H1 (cell line): ENCODE results near the gene GALNT4. TPM values are rescaled to one million over a fixed set of nuclear protein-coding genes. Genes with fewer than 3 reads are reported as not detected.
A peak's percentile ranks its signal among the peaks of the same experiment; 100 is the strongest.

Source experiments
- CTCF ChIA-PET: fragments of 300-600 bp; sonication (Branson Sonifier 250); formaldehyde crosslinking; loops from one replicate; lab custom pipeline; 2021; ENCODE audit not compliant: partially characterized antibody; lab: Charles Lee
- POLR2A ChIA-PET: fragments of 300-600 bp; sonication (Branson Sonifier 250); formaldehyde crosslinking; loops from one replicate; lab custom pipeline; 2021; ENCODE audit warnings: inconsistent platforms; ENCODE audit not compliant: partially characterized antibody; lab: Charles Lee
- DNase-seq, 2 experiments: peaks; one replicate each; pipeline versions ENCODE4 v3.0.0 to v3.0.0-alpha.2; 2010 to 2022; ENCODE audit warnings: low spot score in 2 of 2, low read depth in 1 of 2, mixed read lengths in 1 of 2
- FAIRE-seq: peaks from 2 replicates; lab custom pipeline; 2011; peaks lifted over from hg19 to GRCh38; lab: Jason Lieb, UNC
- H2AFZ ChIP-seq: 2 replicates; pipeline ENCODE4 v1.8.1; 2012; ENCODE audit warnings: low read length, inconsistent platforms
- H2AK5ac ChIP-seq: 2 replicates; pipeline ENCODE4 v1.6.1; 2013; ENCODE audit warnings: low read depth, low read length
- H2BK120ac ChIP-seq: replicated peaks from 2 replicates; pipeline ENCODE3; 2013; ENCODE audit warnings: low read depth, low read length, inconsistent platforms
- H2BK12ac ChIP-seq: 2 replicates; pipeline ENCODE4 v1.6.1; 2013; ENCODE audit warnings: low read depth, low read length
- H2BK15ac ChIP-seq: 2 replicates; pipeline ENCODE4 v1.6.1; 2013; ENCODE audit warnings: low read length
- H2BK20ac ChIP-seq: 2 replicates; pipeline ENCODE4 v1.6.1; 2013; ENCODE audit warnings: low read length
- H2BK5ac ChIP-seq: 2 replicates; pipeline ENCODE4 v1.6.1; 2013; ENCODE audit warnings: low read depth, low read length
- H3K14ac ChIP-seq: 2 replicates; pipeline ENCODE4 v1.6.1; 2013; ENCODE audit warnings: inconsistent platforms; ENCODE audit not compliant: insufficient read length
- H3K18ac ChIP-seq: 2 replicates; pipeline ENCODE4 v1.6.1; 2013; ENCODE audit warnings: low read length; ENCODE audit errors: extremely low read depth
- H3K23ac ChIP-seq: 2 replicates; pipeline ENCODE4 v1.6.1; 2013; ENCODE audit warnings: inconsistent platforms; ENCODE audit not compliant: insufficient read length
- H3K23me2 ChIP-seq: 2 replicates; pipeline ENCODE4 v1.6.1; 2013; ENCODE audit warnings: low read depth, low read length
- H3K27ac ChIP-seq: 2 replicates; pipeline ENCODE4 v1.6.1; 2011; ENCODE audit warnings: low read depth, low read length, inconsistent platforms
- H3K27me3 ChIP-seq, 4 experiments: replicated peaks in 1 of 4; 1 replicate in 1 of 4; 2 replicates in 3 of 4; pipeline versions ENCODE4 v1.6.1 to v1.8.1; 2011 to 2013; ENCODE audit warnings: low read length in 3 of 4, mild to moderate bottlenecking in 3 of 4, inconsistent platforms in 2 of 4, mixed read lengths in 2 of 4, moderate library complexity in 1 of 4; ENCODE audit not compliant: control insufficient read depth in 3 of 4, insufficient read depth in 3 of 4; ENCODE audit errors: extremely low read depth in 1 of 4
- H3K36me3 ChIP-seq, 4 experiments: 2 replicates each; pipeline versions ENCODE4 v1.6.1 to v1.8.1; 2011 to 2013; ENCODE audit warnings: mild to moderate bottlenecking in 4 of 4, low read length in 3 of 4, moderate library complexity in 2 of 4, control low read depth in 1 of 4, inconsistent platforms in 1 of 4; ENCODE audit not compliant: insufficient read depth in 4 of 4, control insufficient read depth in 2 of 4
- H3K4ac ChIP-seq: replicated peaks from 2 replicates; pipeline ENCODE3; 2013; ENCODE audit warnings: low read length, low read depth, mixed read lengths, inconsistent platforms; ENCODE audit not compliant: insufficient read length
- H3K4me1 ChIP-seq, 4 experiments: replicated peaks in 1 of 4; 1 replicate in 1 of 4; 2 replicates in 3 of 4; pipeline versions ENCODE4 v1.6.1 to v1.8.1; 2011 to 2013; ENCODE audit warnings: low read length in 3 of 4, inconsistent platforms in 2 of 4, mixed read lengths in 1 of 4; ENCODE audit not compliant: insufficient read depth in 4 of 4, control insufficient read depth in 3 of 4
- H3K4me2 ChIP-seq, 2 experiments: 2 replicates each; pipeline versions ENCODE4 v1.6.1 to v1.8.1; 2011 to 2013; ENCODE audit warnings: low read depth in 2 of 2, low read length in 2 of 2, control low read depth in 1 of 2, inconsistent platforms in 1 of 2, mild to moderate bottlenecking in 1 of 2; ENCODE audit not compliant: insufficient read depth in 1 of 2
- H3K4me3 ChIP-seq, 4 experiments: fragments of 200-600, 300-600 bp in 1 of 4; sonication (generic), shearing (Covaris generic), sonication (Bioruptor Twin) in 1 of 4; 2 replicates each; pipeline versions ENCODE4 v1.5.1 to v1.8.1; 2011 to 2016; ENCODE audit warnings: low read length in 4 of 4, low read depth in 3 of 4, control low read depth in 2 of 4, inconsistent platforms in 2 of 4, mild to moderate bottlenecking in 2 of 4, mixed read lengths in 1 of 4, moderate library complexity in 1 of 4; ENCODE audit not compliant: insufficient read depth in 2 of 4; ENCODE audit errors: extremely low read depth in 1 of 4
- H3K56ac ChIP-seq: replicated peaks from 2 replicates; pipeline ENCODE3; 2013; ENCODE audit warnings: low read depth, mild to moderate bottlenecking, mixed read lengths, low read length, inconsistent platforms; ENCODE audit not compliant: insufficient read length
- H3K79me1 ChIP-seq: 2 replicates; pipeline ENCODE4 v1.6.1; 2013; ENCODE audit warnings: low read depth, low read length, control low read depth
- H3K79me2 ChIP-seq, 2 experiments: 2 replicates each; pipeline versions ENCODE4 v1.6.1 to v1.8.1; 2012 to 2013; ENCODE audit warnings: low read length in 2 of 2, mild to moderate bottlenecking in 2 of 2, inconsistent platforms in 1 of 2; ENCODE audit not compliant: insufficient read depth in 2 of 2, control insufficient read depth in 1 of 2
- H3K9ac ChIP-seq, 4 experiments: replicated peaks in 1 of 4; 1 replicate in 1 of 4; 2 replicates in 3 of 4; pipeline versions ENCODE4 v1.6.1 to v1.8.1; 2011 to 2013; ENCODE audit warnings: low read depth in 3 of 4, low read length in 3 of 4, control low read depth in 2 of 4, mild to moderate bottlenecking in 2 of 4, moderate library complexity in 2 of 4, inconsistent platforms in 1 of 4; ENCODE audit errors: extremely low read depth in 1 of 4
- H3K9me3 ChIP-seq, 2 experiments: 2 replicates each; pipeline versions ENCODE4 v1.6.1 to v1.8.1; 2012 to 2013; ENCODE audit warnings: mild to moderate bottlenecking in 2 of 2, moderate library complexity in 2 of 2, control low read depth in 1 of 2, inconsistent platforms in 1 of 2, low read depth in 1 of 2, low read length in 1 of 2, mixed read lengths in 1 of 2; ENCODE audit not compliant: insufficient read depth in 2 of 2
- H4K20me1 ChIP-seq, 2 experiments: replicated peaks in 1 of 2; 2 replicates each; pipeline versions ENCODE3 to v1.8.1; 2011 to 2013; ENCODE audit warnings: inconsistent platforms in 2 of 2, low read length in 2 of 2, mild to moderate bottlenecking in 1 of 2; ENCODE audit not compliant: insufficient read depth in 2 of 2, control insufficient read depth in 1 of 2
- H4K5ac ChIP-seq: 2 replicates; pipeline ENCODE4 v1.6.1; 2013; ENCODE audit warnings: low read length, low read depth, mixed read lengths, inconsistent platforms; ENCODE audit not compliant: insufficient read length
- H4K8ac ChIP-seq: 2 replicates; pipeline ENCODE4 v1.8.0; 2013; ENCODE audit warnings: mild to moderate bottlenecking, moderate library complexity, low read length, inconsistent platforms; ENCODE audit not compliant: insufficient read depth; ENCODE audit errors: extremely low read depth
- H4K91ac ChIP-seq: replicated peaks from 2 replicates; pipeline ENCODE3; 2013; ENCODE audit warnings: low read length, mixed read lengths, inconsistent platforms; ENCODE audit not compliant: insufficient read length
- BCL11A ChIP-seq, 2 experiments: IDR thresholded peaks; one replicate each; pipeline ENCODE4 v1.6.1; 2011; ENCODE audit warnings: low read depth in 2 of 2, low read length in 2 of 2, mild to moderate bottlenecking in 2 of 2
- CBX5 ChIP-seq: fragments of 300-800, 300-1000 bp; sonication (generic); IDR thresholded peaks from 2 replicates; pipeline ENCODE4 v1.7.1; 2016; ENCODE audit warnings: antibody characterized with exemption, low read length, low read depth
- CHD2 ChIP-seq: IDR thresholded peaks from 2 replicates; pipeline ENCODE4 v1.6.1; 2012; ENCODE audit warnings: low read length, improper control_type of control experiment
- EGR1 ChIP-seq: IDR thresholded peaks from 2 replicates; pipeline ENCODE4 v1.6.1; 2011; ENCODE audit warnings: low read depth, low read length, borderline replicate concordance
- HDAC6 ChIP-seq: IDR thresholded peaks from one replicate; pipeline ENCODE4 v1.7.1; 2012; ENCODE audit warnings: low read depth, mild to moderate bottlenecking, inconsistent platforms, low read length, moderate library complexity
- JUND ChIP-seq: IDR thresholded peaks from 2 replicates; pipeline ENCODE4 v1.6.1; 2011; ENCODE audit warnings: mild to moderate bottlenecking, improper control_type of control experiment, low read length
- NANOG ChIP-seq: IDR thresholded peaks from 2 replicates; pipeline ENCODE4 v1.6.1; 2011; ENCODE audit warnings: low read length, low read depth, mild to moderate bottlenecking, inconsistent platforms; ENCODE audit not compliant: insufficient read depth, poor library complexity, severe bottlenecking
- RXRA ChIP-seq: IDR thresholded peaks from 2 replicates; pipeline ENCODE4 v1.6.1; 2011; ENCODE audit warnings: low read depth, mild to moderate bottlenecking, low read length, moderate library complexity; ENCODE audit not compliant: insufficient read depth
- SUZ12 ChIP-seq: fragments of 200-600 bp; sonication (generic); IDR thresholded peaks from 2 replicates; pipeline ENCODE4 v1.6.1; 2012; ENCODE audit warnings: mild to moderate bottlenecking, inconsistent platforms, low read length, moderate library complexity, mixed read lengths
- YY1 ChIP-seq: IDR thresholded peaks from 2 replicates; pipeline ENCODE4 v1.6.1; 2011; ENCODE audit warnings: low read depth, mild to moderate bottlenecking, low read length
- WGBS, 2 experiments: shearing (Covaris generic) in 1 of 2; methylation state at CpG; one replicate each; pipeline versions ENCODE4 v1.1.6 to v1.1.7; 2013 to 2015; ENCODE audit warnings: low lambda C conversion rate in 2 of 2, mixed read lengths in 2 of 2, inconsistent platforms in 1 of 2, low coverage in 1 of 2, missing lambda C conversion rate in 1 of 2; ENCODE audit not compliant: insufficient replicate concordance in 2 of 2, insufficient coverage in 1 of 2, insufficient read length in 1 of 2; ENCODE audit errors: extremely low coverage in 1 of 2, missing lambda C conversion rate in 1 of 2; 5-methylcytosine and 5-hydroxymethylcytosine counted together
- polyA plus RNA-seq, 7 experiments: library from polyadenylated mRNA; depleted of rRNA in 3 of 7; stranded (reverse) in 5 of 7; unstranded in 2 of 7; fragments of >200 nt in 5 of 7; fragments of 200-250 nt in 2 of 7; gene quantifications; 1 replicate in 5 of 7; 2 replicates in 1 of 7; 4 replicates in 1 of 7; pipeline versions ENCODE4 v1.2.1 to v1.2.3, GENCODE V29; 2011 to 2013; ENCODE audit warnings: missing spikeins in 2 of 7, mixed read lengths in 2 of 7
- total RNA-seq: library from RNA; stranded (reverse); fragmentation: NEBNext Ultra II Directional; extraction: Animal tissue kit (Norgen Biotek cat#: 25700); gene quantifications from 2 replicates; pipeline ENCODE4 v1.2.1, GENCODE V29; 2021
- TF ChIP-seq, protein P1 (sequence below): IDR thresholded peaks from 2 replicates; pipeline ENCODE4 v1.6.1; 2012; ENCODE audit warnings: low read length, inconsistent platforms

The GALNT4 gene
- total and polyA plus RNA-seq, 2 of the 8 experiments (the other 6 are each of a cell fraction or from before 2014, with no cell fraction given): 0.45 to 3.3 TPM

GRCh38 chr12:89523393-89523792 lies 1.2 kb downstream of the GALNT4 start:
- no peak overlapping the region for H2BK5ac ChIP-seq
- no peak overlapping the region for H2BK15ac ChIP-seq
- peak overlapping the region in 1 of 2 experiments; percentile 59; a peak in 1 of 4 replicates for H3K4me2 ChIP-seq
- 88% methylated on average over 8 of the region's 8 CpGs; no CpG with 5 or more reads in 1 of the 2 experiments for WGBS, 2 experiments
- H3K9me3 ChIP-seq: no peaks in the 10 kb centered on the region
- H3K36me3 ChIP-seq: peaks cover 0 to 3% (median 0%) of the 10 kb centered on the region in 4 experiments; a peak in 1 of 8 replicates
- DNase-seq (no peak), FAIRE-seq (no peak)
- no peak overlapping the region for H2AK5ac ChIP-seq
- H3K4ac ChIP-seq: no peak overlapping the region
- H3K4me3 ChIP-seq: peak overlapping the region in 1 of 4 experiments; percentile 92; a peak in 2 of 8 replicates
- peaks cover 13% of the 10 kb centered on the region for H3K23me2 ChIP-seq
- H2BK12ac ChIP-seq: no peak overlapping the region
- no peak overlapping the region for H4K5ac ChIP-seq
- H2BK120ac ChIP-seq: no peak overlapping the region
- CTCF ChIA-PET: interaction anchor here (1.1 to 11.1 kb wide), 6 partner anchors 10 to 504 kb away, joined by 3 to 96 read pairs (median 9); no protein-coding TSS in a partner anchor
- peaks cover 0 to 10% of the 10 kb centered on the region in 2 experiments; a peak in 1 of 4 replicates for H3K79me2 ChIP-seq
- no peak overlapping the region for H3K9ac ChIP-seq
- no peaks in the 10 kb centered on the region; the same call in 1 of the 2 replicates for H3K79me1 ChIP-seq
- no peak overlapping the region for H3K23ac ChIP-seq
- POLR2A ChIA-PET: no interaction called here
- H2BK20ac ChIP-seq: no peak overlapping the region
- H3K27ac ChIP-seq: no peak overlapping the region
- H3K18ac ChIP-seq: no peak overlapping the region
- H3K14ac ChIP-seq: no peak overlapping the region
- peaks cover 0 to 3% (median 1%) of the 10 kb centered on the region in 4 experiments; a peak in 2 of 7 replicates for H3K4me1 ChIP-seq
- no peak for TF ChIP-seq SUZ12
- no peak for TF ChIP-seq EGR1
- no peak for TF ChIP-seq BCL11A (IDR thresholded peaks at IDR 0.05; ENCODE audit: low read depth in 2 of 2, low read length in 2 of 2)
- TF ChIP-seq HDAC6: no peak
- TF ChIP-seq, protein P1, sequence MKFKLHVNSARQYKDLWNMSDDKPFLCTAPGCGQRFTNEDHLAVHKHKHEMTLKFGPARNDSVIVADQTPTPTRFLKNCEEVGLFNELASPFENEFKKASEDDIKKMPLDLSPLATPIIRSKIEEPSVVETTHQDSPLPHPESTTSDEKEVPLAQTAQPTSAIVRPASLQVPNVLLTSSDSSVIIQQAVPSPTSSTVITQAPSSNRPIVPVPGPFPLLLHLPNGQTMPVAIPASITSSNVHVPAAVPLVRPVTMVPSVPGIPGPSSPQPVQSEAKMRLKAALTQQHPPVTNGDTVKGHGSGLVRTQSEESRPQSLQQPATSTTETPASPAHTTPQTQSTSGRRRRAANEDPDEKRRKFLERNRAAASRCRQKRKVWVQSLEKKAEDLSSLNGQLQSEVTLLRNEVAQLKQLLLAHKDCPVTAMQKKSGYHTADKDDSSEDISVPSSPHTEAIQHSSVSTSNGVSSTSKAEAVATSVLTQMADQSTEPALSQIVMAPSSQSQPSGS: no peak
- no peak for TF ChIP-seq RXRA
- TF ChIP-seq NANOG: no peak
- TF ChIP-seq JUND: no peak
- TF ChIP-seq CHD2: no peak
- no peak for TF ChIP-seq YY1
- no peak for TF ChIP-seq CBX5
- TF ChIP-seq, all 59 proteins: peak for 0
- Histone ChIP-seq H2AFZ (no peak overlapping the region), H4K8ac (no peak overlapping the region), H3K56ac (no peak overlapping the region), H3K27me3 (no peaks in the 10 kb centered on the region), H4K91ac (no peak overlapping the region), H4K20me1 (no peaks in the 10 kb centered on the region)
